ENCODE data around the gene CELA2A.

DNA sequence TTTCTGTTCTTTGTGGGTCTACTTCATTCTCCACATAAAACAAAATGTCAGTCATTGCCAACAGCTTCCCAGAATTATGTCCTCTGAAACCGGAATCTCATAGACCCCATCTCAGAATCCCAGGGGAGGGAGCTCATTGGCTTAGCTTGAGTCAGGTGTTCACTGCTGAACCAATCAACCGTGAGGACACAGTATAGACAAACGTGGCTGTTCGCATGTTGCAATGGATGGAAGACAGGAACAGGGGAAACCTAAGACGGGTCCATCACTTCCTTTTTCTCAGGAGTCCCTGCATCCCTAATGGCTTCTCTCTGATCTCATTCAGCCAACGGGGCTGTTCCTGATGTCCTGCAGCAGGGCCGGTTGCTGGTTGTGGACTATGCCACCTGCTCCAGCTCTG is 9.1 kb downstream of the CELA2A start:
- TF ChIP-seq TAF1 (IDR thresholded peaks at IDR 0.05; ENCODE audit: low read depth), result no peak
- TF ChIP-seq, protein P1, sequence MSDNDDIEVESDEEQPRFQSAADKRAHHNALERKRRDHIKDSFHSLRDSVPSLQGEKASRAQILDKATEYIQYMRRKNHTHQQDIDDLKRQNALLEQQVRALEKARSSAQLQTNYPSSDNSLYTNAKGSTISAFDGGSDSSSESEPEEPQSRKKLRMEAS (IDR thresholded peaks at IDR 0.05), result no peak
- TF ChIP-seq CEBPB (IDR thresholded peaks at IDR 0.05), result no peak
- TF ChIP-seq CREB1 (IDR thresholded peaks at IDR 0.05; ENCODE audit: low read depth), result no peak
- no peak for TF ChIP-seq ZBTB7A (IDR thresholded peaks at IDR 0.05; ENCODE audit: low read depth)
- TF ChIP-seq FOXM1 (IDR thresholded peaks at IDR 0.05; ENCODE audit: borderline replicate concordance, low read depth), result no peak
- no peak for TF ChIP-seq TCF12 (IDR thresholded peaks at IDR 0.05; ENCODE audit: low read depth)
- TF ChIP-seq EP300 (IDR thresholded peaks at IDR 0.05; ENCODE audit: borderline replicate concordance), result no peak
- TF ChIP-seq TEAD4 (IDR thresholded peaks at IDR 0.05), result no peak
- TF ChIP-seq, protein P2, sequence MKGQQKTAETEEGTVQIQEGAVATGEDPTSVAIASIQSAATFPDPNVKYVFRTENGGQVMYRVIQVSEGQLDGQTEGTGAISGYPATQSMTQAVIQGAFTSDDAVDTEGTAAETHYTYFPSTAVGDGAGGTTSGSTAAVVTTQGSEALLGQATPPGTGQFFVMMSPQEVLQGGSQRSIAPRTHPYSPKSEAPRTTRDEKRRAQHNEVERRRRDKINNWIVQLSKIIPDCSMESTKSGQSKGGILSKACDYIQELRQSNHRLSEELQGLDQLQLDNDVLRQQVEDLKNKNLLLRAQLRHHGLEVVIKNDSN (IDR thresholded peaks at IDR 0.05), result peak; percentile 22; the same call in 1 of the 2 replicates
- TF ChIP-seq YY1 (IDR thresholded peaks at IDR 0.05; ENCODE audit: low read depth), result no peak
- TF ChIP-seq RAD21 (IDR thresholded peaks at IDR 0.05; ENCODE audit: low read depth), result no peak
- TF ChIP-seq EGR1 (IDR thresholded peaks at IDR 0.05), result no peak
- TF ChIP-seq, protein P3, sequence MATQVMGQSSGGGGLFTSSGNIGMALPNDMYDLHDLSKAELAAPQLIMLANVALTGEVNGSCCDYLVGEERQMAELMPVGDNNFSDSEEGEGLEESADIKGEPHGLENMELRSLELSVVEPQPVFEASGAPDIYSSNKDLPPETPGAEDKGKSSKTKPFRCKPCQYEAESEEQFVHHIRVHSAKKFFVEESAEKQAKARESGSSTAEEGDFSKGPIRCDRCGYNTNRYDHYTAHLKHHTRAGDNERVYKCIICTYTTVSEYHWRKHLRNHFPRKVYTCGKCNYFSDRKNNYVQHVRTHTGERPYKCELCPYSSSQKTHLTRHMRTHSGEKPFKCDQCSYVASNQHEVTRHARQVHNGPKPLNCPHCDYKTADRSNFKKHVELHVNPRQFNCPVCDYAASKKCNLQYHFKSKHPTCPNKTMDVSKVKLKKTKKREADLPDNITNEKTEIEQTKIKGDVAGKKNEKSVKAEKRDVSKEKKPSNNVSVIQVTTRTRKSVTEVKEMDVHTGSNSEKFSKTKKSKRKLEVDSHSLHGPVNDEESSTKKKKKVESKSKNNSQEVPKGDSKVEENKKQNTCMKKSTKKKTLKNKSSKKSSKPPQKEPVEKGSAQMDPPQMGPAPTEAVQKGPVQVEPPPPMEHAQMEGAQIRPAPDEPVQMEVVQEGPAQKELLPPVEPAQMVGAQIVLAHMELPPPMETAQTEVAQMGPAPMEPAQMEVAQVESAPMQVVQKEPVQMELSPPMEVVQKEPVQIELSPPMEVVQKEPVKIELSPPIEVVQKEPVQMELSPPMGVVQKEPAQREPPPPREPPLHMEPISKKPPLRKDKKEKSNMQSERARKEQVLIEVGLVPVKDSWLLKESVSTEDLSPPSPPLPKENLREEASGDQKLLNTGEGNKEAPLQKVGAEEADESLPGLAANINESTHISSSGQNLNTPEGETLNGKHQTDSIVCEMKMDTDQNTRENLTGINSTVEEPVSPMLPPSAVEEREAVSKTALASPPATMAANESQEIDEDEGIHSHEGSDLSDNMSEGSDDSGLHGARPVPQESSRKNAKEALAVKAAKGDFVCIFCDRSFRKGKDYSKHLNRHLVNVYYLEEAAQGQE (IDR thresholded peaks at IDR 0.05; ENCODE audit: low read depth), result no peak

Measured in Ishikawa (cell line).